Measurements from ENCODE around the gene ZNFX1.

DNA sequence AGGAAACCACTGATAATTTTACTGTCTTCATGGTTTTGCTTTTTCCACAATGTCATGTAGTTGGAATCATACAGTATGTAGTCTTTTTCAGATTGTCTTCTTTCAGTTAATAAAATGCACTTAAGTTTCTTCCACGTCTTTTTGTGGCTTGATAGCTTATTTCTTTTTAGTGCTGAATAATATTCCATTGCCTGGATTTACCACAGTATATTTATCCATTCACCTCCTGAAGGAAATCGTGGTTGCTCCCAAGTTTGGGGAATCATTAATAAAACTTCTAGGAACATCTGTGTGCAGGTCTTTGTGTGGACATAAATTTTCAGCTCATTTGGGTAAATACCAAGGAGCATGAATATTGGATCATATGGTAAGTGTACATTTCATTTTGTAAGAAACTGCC lies 38.8 kb upstream of the ZNFX1 start:
- TF ChIP-seq MAFK (IDR thresholded peaks at IDR 0.05; ENCODE audit: low read length) (no peak), RAD21 (CRISPR knock-in tag; conservative IDR thresholded peaks at IDR 0.05 in 1 of 2, IDR thresholded peaks at IDR 0.05 in 1 of 2) (no peak)
- TF ChIP-seq, protein P1, sequence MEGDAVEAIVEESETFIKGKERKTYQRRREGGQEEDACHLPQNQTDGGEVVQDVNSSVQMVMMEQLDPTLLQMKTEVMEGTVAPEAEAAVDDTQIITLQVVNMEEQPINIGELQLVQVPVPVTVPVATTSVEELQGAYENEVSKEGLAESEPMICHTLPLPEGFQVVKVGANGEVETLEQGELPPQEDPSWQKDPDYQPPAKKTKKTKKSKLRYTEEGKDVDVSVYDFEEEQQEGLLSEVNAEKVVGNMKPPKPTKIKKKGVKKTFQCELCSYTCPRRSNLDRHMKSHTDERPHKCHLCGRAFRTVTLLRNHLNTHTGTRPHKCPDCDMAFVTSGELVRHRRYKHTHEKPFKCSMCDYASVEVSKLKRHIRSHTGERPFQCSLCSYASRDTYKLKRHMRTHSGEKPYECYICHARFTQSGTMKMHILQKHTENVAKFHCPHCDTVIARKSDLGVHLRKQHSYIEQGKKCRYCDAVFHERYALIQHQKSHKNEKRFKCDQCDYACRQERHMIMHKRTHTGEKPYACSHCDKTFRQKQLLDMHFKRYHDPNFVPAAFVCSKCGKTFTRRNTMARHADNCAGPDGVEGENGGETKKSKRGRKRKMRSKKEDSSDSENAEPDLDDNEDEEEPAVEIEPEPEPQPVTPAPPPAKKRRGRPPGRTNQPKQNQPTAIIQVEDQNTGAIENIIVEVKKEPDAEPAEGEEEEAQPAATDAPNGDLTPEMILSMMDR (IDR thresholded peaks at IDR 0.05 in 2 of 3, conservative IDR thresholded peaks at IDR 0.05 in 1 of 3; ENCODE audit: insufficient read depth in 2 of 3, low read depth in 1 of 3, low read length in 3 of 3), result no peak
